Parathyroid adenoma (tissue), 2 donors: ENCODE results near the gene TOX3.

ENCODE experiments used
- H2AFZ ChIP-seq: fragments of 300-600 bp; sonication (generic); one replicate; pipeline ENCODE4 v1.7.0; 2017; ENCODE audit warnings: antibody characterized with exemption, mild to moderate bottlenecking
- H3K27ac ChIP-seq: fragments of 300-600 bp; sonication (generic); one replicate; pipeline ENCODE4 v1.7.0; 2017
- H3K27me3 ChIP-seq: fragments of 300-600 bp; sonication (generic); one replicate; pipeline ENCODE4 v1.7.0; 2017; ENCODE audit warnings: low read length; ENCODE audit not compliant: control insufficient read depth, insufficient read depth
- H3K36me3 ChIP-seq: fragments of 300-600 bp; sonication (generic); one replicate; pipeline ENCODE4 v1.7.0; 2017; ENCODE audit warnings: low read length; ENCODE audit not compliant: control insufficient read depth, insufficient read depth
- H3K4me1 ChIP-seq: fragments of 300-600 bp; sonication (generic); one replicate; pipeline ENCODE4 v1.7.0; 2017; ENCODE audit warnings: control low read depth
- H3K4me2 ChIP-seq: fragments of 300-600 bp; sonication (generic); one replicate; pipeline ENCODE4 v1.7.0; 2017; ENCODE audit warnings: low read length
- H3K4me3 ChIP-seq: fragments of 300-600 bp; sonication (generic); one replicate; pipeline ENCODE4 v1.7.0; 2017; ENCODE audit warnings: low read depth, low read length
- H3K79me2 ChIP-seq: fragments of 300-600 bp; sonication (generic); one replicate; pipeline ENCODE4 v1.7.0; 2017; ENCODE audit warnings: control low read depth
- H3K9ac ChIP-seq: fragments of 300-600 bp; sonication (generic); one replicate; pipeline ENCODE4 v1.7.0; 2017; ENCODE audit warnings: mild to moderate bottlenecking
- H3K9me3 ChIP-seq: fragments of 300-600 bp; sonication (generic); one replicate; pipeline ENCODE4 v1.7.0; 2017; ENCODE audit warnings: low read length; ENCODE audit not compliant: control insufficient read depth
- CTCF ChIP-seq: fragments of 300-600 bp; sonication (generic); IDR thresholded peaks from one replicate; pipeline ENCODE4 v1.7.0; 2017; ENCODE audit warnings: antibody characterized with exemption, mild to moderate bottlenecking
- donor health status: primary hyperparathyroidism.

TOX3 gene

GRCh38 chr16:52512297-52512987, 34.5 kb downstream of the TOX3 start:
- no peaks in the 10 kb centered on the region for H3K9me3 ChIP-seq
- no peaks in the 10 kb centered on the region for H3K79me2 ChIP-seq
- no peaks in the 10 kb centered on the region for H3K36me3 ChIP-seq
- no peak for TF ChIP-seq CTCF
- no peak overlapping the region for H3K27ac ChIP-seq
- H3K27me3 ChIP-seq: no peaks in the 10 kb centered on the region
- H3K4me2 ChIP-seq: no peak overlapping the region
- H3K4me3 ChIP-seq: no peak overlapping the region
- no peaks in the 10 kb centered on the region for H3K4me1 ChIP-seq
- H2AFZ ChIP-seq: no peak overlapping the region
- H3K9ac ChIP-seq: no peak overlapping the region

- Histone ChIP-seq H3K79me2 (no peaks in the 10 kb centered on the region), H3K36me3 (no peaks in the 10 kb centered on the region), H3K27me3 (no peaks in the 10 kb centered on the region), H3K4me3 (no peak overlapping the region), H3K9me3 (no peaks in the 10 kb centered on the region), H3K27ac (no peak overlapping the region), H2AFZ (no peak overlapping the region), H3K4me1 (no peaks in the 10 kb centered on the region), H3K9ac (no peak overlapping the region), H3K4me2 (no peak overlapping the region)
- TF ChIP-seq CTCF: no peak
These were observed 45.2 kb downstream of the TOX3 start for GRCh38 chr16:52501746-52502145.

GRCh38 chr16:52500963-52501362, 46.0 kb downstream of the TOX3 start:
- H3K4me3 ChIP-seq: no peak overlapping the region
- H2AFZ ChIP-seq: no peak overlapping the region
- H3K9ac ChIP-seq: no peak overlapping the region
- TF ChIP-seq CTCF: no peak
- H3K36me3 ChIP-seq: no peaks in the 10 kb centered on the region
- H3K79me2 ChIP-seq: no peaks in the 10 kb centered on the region
- no peak overlapping the region for H3K27ac ChIP-seq
- no peaks in the 10 kb centered on the region for H3K9me3 ChIP-seq
- no peaks in the 10 kb centered on the region for H3K27me3 ChIP-seq
- H3K4me2 ChIP-seq: no peak overlapping the region
- no peaks in the 10 kb centered on the region for H3K4me1 ChIP-seq

- no peak overlapping the region for H3K9ac ChIP-seq
- no peak for TF ChIP-seq CTCF
- H3K9me3 ChIP-seq: no peaks in the 10 kb centered on the region
These were observed 47.9 kb downstream of the TOX3 start for GRCh38 chr16:52499060-52499440.

More at GRCh38 chr16:52499060-52499440, 47.9 kb downstream of the TOX3 start:
- H3K4me1 ChIP-seq: no peaks in the 10 kb centered on the region
- no peaks in the 10 kb centered on the region for H3K27me3 ChIP-seq
- H3K4me2 ChIP-seq: no peak overlapping the region
- H3K36me3 ChIP-seq: no peaks in the 10 kb centered on the region
- H3K4me3 ChIP-seq: no peak overlapping the region
- H3K79me2 ChIP-seq: no peaks in the 10 kb centered on the region
- H2AFZ ChIP-seq: no peak overlapping the region
- H3K27ac ChIP-seq: no peak overlapping the region
